GM23248 (cell line): ENCODE results near the gene IMMT. TPM values are rescaled to one million over a fixed set of nuclear protein-coding genes. Genes with fewer than 3 reads are reported as not detected.

ENCODE experiments used
- DNase-seq: peaks from one replicate; pipeline ENCODE4 v3.0.0-alpha.2; 2015
- H2AFZ ChIP-seq: fragments of 200-600 bp; sonication (generic); 2 replicates; pipeline ENCODE4 v1.6.1; 2016; ENCODE audit warnings: antibody characterized with exemption
- H3F3A ChIP-seq: fragments of 200-600 bp; sonication (generic); 2 replicates; pipeline ENCODE4 v1.6.1; 2016; ENCODE audit warnings: mild to moderate bottlenecking, antibody characterized with exemption, mixed run types; ENCODE audit not compliant: insufficient read depth
- H3K27ac ChIP-seq: fragments of 200-600 bp; sonication (generic); 2 replicates; pipeline ENCODE4 v1.5.1; 2016; ENCODE audit warnings: mild to moderate bottlenecking
- H3K27me3 ChIP-seq: fragments of 200-600 bp; sonication (generic); replicated peaks from 2 replicates; pipeline ENCODE4 v1.6.1; 2016; ENCODE audit warnings: mild to moderate bottlenecking; ENCODE audit not compliant: insufficient read depth
- H3K36me3 ChIP-seq: fragments of 200-600 bp; sonication (generic); 2 replicates; pipeline ENCODE4 v1.6.1; 2016; ENCODE audit warnings: low read depth, mild to moderate bottlenecking
- H3K4me1 ChIP-seq: fragments of 200-600 bp; sonication (generic); 2 replicates; pipeline ENCODE4 v1.6.1; 2016; ENCODE audit warnings: mild to moderate bottlenecking; ENCODE audit not compliant: insufficient read depth
- H3K4me2 ChIP-seq: fragments of 200-600 bp; sonication (generic); one replicate; pipeline ENCODE4 v1.6.1; 2016; ENCODE audit warnings: mild to moderate bottlenecking; ENCODE audit not compliant: unreplicated experiment
- H3K4me3 ChIP-seq: fragments of 200-600 bp; sonication (generic); 2 replicates; pipeline ENCODE4 v1.5.1; 2016; ENCODE audit warnings: mild to moderate bottlenecking
- H3K79me2 ChIP-seq: fragments of 200-600 bp; sonication (generic); 2 replicates; pipeline ENCODE4 v1.6.1; 2016; ENCODE audit warnings: mild to moderate bottlenecking; ENCODE audit not compliant: insufficient read depth
- H3K9ac ChIP-seq: fragments of 200-600 bp; sonication (generic); 2 replicates; pipeline ENCODE4 v1.6.1; 2016; ENCODE audit warnings: mild to moderate bottlenecking
- H3K9me2 ChIP-seq: fragments of 200-600 bp; sonication (generic); 2 replicates; pipeline ENCODE4 v1.6.1; 2016; ENCODE audit warnings: mixed run types, mild to moderate bottlenecking, moderate library complexity; ENCODE audit not compliant: insufficient read depth
- H3K9me3 ChIP-seq: fragments of 200-600 bp; sonication (generic); one replicate; pipeline ENCODE4 v1.6.1; 2017; ENCODE audit warnings: low read depth
- H4K20me1 ChIP-seq: fragments of 200-600 bp; sonication (generic); 2 replicates; pipeline ENCODE4 v1.6.0; 2016; ENCODE audit not compliant: insufficient read depth
- EZH2 ChIP-seq: fragments of 200-600 bp; sonication (generic); IDR thresholded peaks from 2 replicates; pipeline ENCODE4 v1.6.1; 2018; ENCODE audit warnings: antibody characterized with exemption, mild to moderate bottlenecking; ENCODE audit not compliant: insufficient read depth, poor library complexity, severe bottlenecking
- EZH2phosphoT487 ChIP-seq: fragments of 200-600 bp; sonication (generic); IDR thresholded peaks from 2 replicates; pipeline ENCODE4 v1.6.1; 2018; ENCODE audit warnings: antibody characterized with exemption, moderate library complexity, mild to moderate bottlenecking, low read depth; ENCODE audit not compliant: insufficient read depth
- WGBS, 2 experiments: methylation state at CpG; one replicate each; pipeline ENCODE4 v1.1.6; 2015 to 2017; ENCODE audit warnings: low lambda C conversion rate in 2 of 2, low coverage in 1 of 2; ENCODE audit errors: missing lambda C conversion rate in 2 of 2; 5-methylcytosine and 5-hydroxymethylcytosine counted together
- in situ Hi-C: fragments of 300-500 bp; cut with MboI; formaldehyde crosslinking; loops from 2 replicates; pipeline ENCODE4 v1.15.0; 2020
- polyA plus RNA-seq: library from polyadenylated mRNA; unstranded; fragments of >200 nt; fragmentation: Nextera tagmentation; extraction: Ambion mirVana; gene quantifications from 2 replicates; pipeline ENCODE4 v1.2.1, GENCODE V29; 2016
- total RNA-seq: library from RNA; depleted of rRNA; stranded (reverse); fragments of >200 nt; shearing (Covaris generic); gene quantifications from 2 replicates; pipeline ENCODE4 v1.2.3, GENCODE V29; 2014

Gene IMMT
- total and polyA plus RNA-seq, 2 experiments from 2014 or later = 60.4 to 75.4 TPM

- Histone ChIP-seq H3K79me2 (no peaks in the 10 kb centered on the region), H3K9me3 (no peaks in the 10 kb centered on the region), H2AFZ (no peak overlapping the region), H3K4me2 (no peak overlapping the region), H3K4me1 (peaks cover 8% of the 10 kb centered on the region), H4K20me1 (no peaks in the 10 kb centered on the region), H3K9ac (no peak overlapping the region), H3K36me3 (peaks cover 37% of the 10 kb centered on the region), H3K9me2 (no peaks in the 10 kb centered on the region), H3K27me3 (no peaks in the 10 kb centered on the region), H3K27ac (no peak overlapping the region), H3K4me3 (no peak overlapping the region), H3F3A (no peaks in the 10 kb centered on the region; the same call in 1 of the 2 replicates)
- 67 to 71% methylated on average over 2 of the region's 2 CpGs for WGBS, 2 experiments
- in situ Hi-C loops = no loop called here
- TF ChIP-seq EZH2phosphoT487 (no peak), EZH2 (no peak)
- no peak for DNase-seq
Measured at GRCh38 chr2:86211796-86212188, 16.5 kb upstream of the IMMT start.

- 0 out of 2 replicates have a peak, but pooled peaks cover 2% of the 10 kb centered on the region for H3K4me1 ChIP-seq
- no peaks in the 10 kb centered on the region for H3K9me3 ChIP-seq
- H3K9me2 ChIP-seq = no peaks in the 10 kb centered on the region
- H3K79me2 ChIP-seq = 0 out of 2 replicates have a peak, but pooled peaks cover 2% of the 10 kb centered on the region
- H3K27me3 ChIP-seq = no peaks in the 10 kb centered on the region
- 99 to 100% methylated on average over 2 of the region's 2 CpGs for WGBS, 2 experiments
- TF ChIP-seq EZH2phosphoT487 (no peak), EZH2 (no peak)
- no peak overlapping the region for H3K9ac ChIP-seq
- no peak for DNase-seq
- in situ Hi-C loops = no loop called here
- H3K27ac ChIP-seq = no peak overlapping the region
- H2AFZ ChIP-seq = no peak overlapping the region
- no peaks in the 10 kb centered on the region for H4K20me1 ChIP-seq
- H3F3A ChIP-seq = no peaks in the 10 kb centered on the region; the same call in 1 of the 2 replicates
- H3K36me3 ChIP-seq = peaks cover 41% of the 10 kb centered on the region
- H3K4me2 ChIP-seq = no peak overlapping the region
- H3K4me3 ChIP-seq = no peak overlapping the region
Measured at GRCh38 chr2:86211033-86211795, 16.0 kb upstream of the IMMT start.

GRCh38 chr2:86204458-86204857 lies 9.2 kb upstream of the IMMT start:
- Histone ChIP-seq H3K4me1 (peaks cover 7% of the 10 kb centered on the region; the same call in 1 of the 2 replicates), H3F3A (no peaks in the 10 kb centered on the region; the same call in 1 of the 2 replicates), H3K27me3 (no peaks in the 10 kb centered on the region), H3K4me2 (no peak overlapping the region), H4K20me1 (no peaks in the 10 kb centered on the region), H3K4me3 (no peak overlapping the region), H3K27ac (no peak overlapping the region), H3K79me2 (peaks cover 69% of the 10 kb centered on the region), H3K9ac (no peak overlapping the region), H2AFZ (no peak overlapping the region), H3K9me2 (no peaks in the 10 kb centered on the region), H3K9me3 (no peaks in the 10 kb centered on the region), H3K36me3 (peaks cover 27% of the 10 kb centered on the region)
- WGBS, 2 experiments = 89 to 91% methylated on average over 7 of the region's 7 CpGs
- in situ Hi-C loops = no loop called here
- no peak for DNase-seq
- TF ChIP-seq EZH2phosphoT487 (no peak), EZH2 (no peak)

GRCh38 chr2:86203614-86204013 lies 8.4 kb upstream of the IMMT start:
- no peak for TF ChIP-seq EZH2
- TF ChIP-seq EZH2phosphoT487 = no peak
- Histone ChIP-seq H3K27me3 (no peaks in the 10 kb centered on the region), H2AFZ (no peak overlapping the region), H4K20me1 (no peaks in the 10 kb centered on the region), H3K36me3 (peaks cover 20% of the 10 kb centered on the region), H3K4me1 (peaks cover 7% of the 10 kb centered on the region; the same call in 1 of the 2 replicates), H3K4me2 (no peak overlapping the region), H3K9ac (no peak overlapping the region), H3K9me3 (no peaks in the 10 kb centered on the region), H3K4me3 (no peak overlapping the region), H3K27ac (no peak overlapping the region), H3K79me2 (peaks cover 77% of the 10 kb centered on the region), H3F3A (no peaks in the 10 kb centered on the region; the same call in 1 of the 2 replicates), H3K9me2 (no peaks in the 10 kb centered on the region)
- in situ Hi-C loops = no loop called here
- 100% methylated on average over 1 of the region's 1 CpG for WGBS, 2 experiments
- DNase-seq = no peak
